Gastrocnemius medialis (tissue), 4 donors: Measurements from ENCODE around the gene MED16. TPM values are rescaled to one million over a fixed set of nuclear protein-coding genes. Genes with fewer than 3 reads are reported as not detected.

Source experiments
- ATAC-seq, 2 donors: fragments of 150-250 bp; one replicate each; pipeline ENCODE4 v1.9.1; 2016
- DNase-seq, 2 donors: peaks; one replicate each; pipeline ENCODE4 v3.0.0-alpha.2; 2019
- H3K27ac ChIP-seq, 4 donors: fragments of 200-600 bp; sonication (generic); 1 replicate in 1 of 4; 2 replicates in 3 of 4; pipeline ENCODE4 v1.5.1; 2016 to 2018; ENCODE audit warnings: mild to moderate bottlenecking in 2 of 4, moderate library complexity in 1 of 4
- H3K27me3 ChIP-seq, 3 donors: fragments of 200-600 bp; sonication (generic) in 2 of 3; 1 replicate in 1 of 3; 2 replicates in 2 of 3; pipeline versions ENCODE4 v1.5.1 to v1.6.0; 2016 to 2019; ENCODE audit warnings: mild to moderate bottlenecking in 1 of 3, moderate library complexity in 1 of 3
- H3K36me3 ChIP-seq, 2 donors: fragments of 200-600 bp; sonication (generic) in 1 of 2; one replicate each; pipeline ENCODE4 v1.5.1; 2017 to 2018
- H3K4me1 ChIP-seq, 2 donors: fragments of 200-600 bp; sonication (generic) in 1 of 2; one replicate each; pipeline ENCODE4 v1.5.1; 2016 to 2017; ENCODE audit warnings: mild to moderate bottlenecking in 2 of 2
- H3K4me3 ChIP-seq, 4 donors: fragments of 200-600 bp; sonication (generic) in 3 of 4; 1 replicate in 1 of 4; 2 replicates in 3 of 4; pipeline ENCODE4 v1.5.1; 2016 to 2019; ENCODE audit warnings: mild to moderate bottlenecking in 2 of 4
- H3K9me3 ChIP-seq, 3 donors: fragments of 200-600 bp; sonication (generic) in 2 of 3; 1 replicate in 1 of 3; 2 replicates in 2 of 3; pipeline ENCODE4 v1.5.1; 2016 to 2019
- CTCF ChIP-seq, 5 experiments: fragments of 450-650 bp in 3 of 5; fragments of 200-600 bp in 2 of 5; sonication (generic) in 2 of 5; IDR thresholded peaks in 4 of 5; conservative IDR thresholded peaks in 1 of 5; 1 replicate in 4 of 5; 2 replicates in 1 of 5; pipeline ENCODE4 v1.5.1; 2016 to 2019; ENCODE audit warnings: antibody characterized with exemption in 5 of 5, mild to moderate bottlenecking in 3 of 5, moderate library complexity in 3 of 5
- POLR2A ChIP-seq, 2 donors: fragments of 450-650 bp; IDR thresholded peaks; one replicate each; pipeline ENCODE4 v1.6.1; 2017; ENCODE audit warnings: antibody characterized with exemption in 2 of 2, mild to moderate bottlenecking in 2 of 2, moderate library complexity in 2 of 2
- in situ Hi-C, 4 donors: fragments of 200-750 bp; cut with MboI; loops; one replicate each; pipeline versions ENCODE4 v1.15.0 to v1.8.0; 2017; ENCODE audit warnings: low sequenced_read_pairs in 4 of 4
- intact Hi-C: fragments of 100-400 bp; cut with DNase I; formaldehyde crosslinking; loops from one replicate; pipeline ENCODE4 v1.15.1; 2023; ENCODE audit warnings: low total_unique reads
- total RNA-seq, 4 donors: library from RNA; depleted of rRNA; stranded (reverse); fragments of >200 nt; gene quantifications; one replicate each; pipeline versions ENCODE4 v1.1.0 to v1.2.3, GENCODE V29; 2016

Gene MED16
- total RNA-seq, 4 donors from 2014 or later: 22.0 to 67.6 (median 54.6) TPM

DNA sequence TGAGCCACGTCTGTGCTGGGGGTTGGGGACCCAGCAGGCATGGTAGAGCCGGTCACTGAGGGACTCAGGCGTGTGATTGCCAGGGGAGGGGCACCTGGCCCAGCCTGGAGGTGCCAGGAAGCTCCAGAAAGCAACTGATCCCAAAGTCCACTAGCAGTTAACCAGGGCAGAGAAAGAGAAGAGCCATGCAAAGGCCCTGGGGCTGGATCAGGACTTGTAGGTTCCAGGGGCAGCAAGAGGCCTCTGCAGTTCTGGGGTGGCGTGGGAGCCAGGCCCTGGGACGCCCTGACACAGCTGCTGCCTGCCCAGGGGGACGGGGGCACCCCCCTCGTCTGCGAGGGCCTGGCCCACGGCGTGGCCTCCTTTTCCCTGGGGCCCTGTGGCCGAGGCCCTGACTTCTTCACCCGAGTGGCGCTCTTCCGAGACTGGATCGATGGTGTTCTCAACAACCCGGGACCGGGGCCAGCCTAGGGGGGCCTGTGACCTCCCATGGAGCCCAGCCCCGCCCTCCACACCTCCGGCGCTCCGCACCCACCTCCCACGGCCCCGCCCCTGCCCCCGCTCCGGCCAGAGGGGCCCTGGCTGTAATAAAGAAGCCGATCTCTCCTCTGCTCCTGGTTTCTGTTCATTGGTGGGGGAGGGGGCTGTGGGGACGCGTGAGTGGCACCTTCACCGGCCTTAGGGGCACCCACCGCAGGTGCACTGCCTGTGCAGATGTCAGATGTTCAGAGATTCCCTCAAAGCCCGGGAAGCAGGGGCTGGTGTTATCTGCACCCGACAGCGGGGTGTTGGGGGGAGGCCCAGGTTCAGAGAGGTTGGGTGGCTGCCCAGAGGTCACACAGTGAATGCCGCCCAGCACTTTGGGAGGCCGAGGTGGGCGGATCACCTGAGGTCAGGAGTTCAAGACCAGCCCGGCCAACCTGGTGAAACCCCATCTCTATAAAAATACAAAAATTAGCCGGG, 61.3 kb downstream of the MED16 start:
- H3K9me3 ChIP-seq: no peaks in the 10 kb centered on the region
- DNase-seq (no peak), ATAC-seq (no peak)
- H3K4me1 ChIP-seq: no peaks in the 10 kb centered on the region
- no peak for TF ChIP-seq CTCF (IDR thresholded peaks at IDR 0.05 in 4 of 5, conservative IDR thresholded peaks at IDR 0.05 in 1 of 5)
- no peak for TF ChIP-seq POLR2A (IDR thresholded peaks at IDR 0.05)
- H3K27ac ChIP-seq: no peak overlapping the region
- intact Hi-C loops: no loop called here
- no peak overlapping the region for H3K4me3 ChIP-seq
- H3K36me3 ChIP-seq: no peaks in the 10 kb centered on the region
- H3K27me3 ChIP-seq: peaks cover 43 to 67% (median 45%) of the 10 kb centered on the region in 3 donors
- in situ Hi-C loops: no loop called here

- intact Hi-C loops (no loop called here), in situ Hi-C loops (no loop called here)
- Histone ChIP-seq H3K9me3 (no peaks in the 10 kb centered on the region), H3K36me3 (no peaks in the 10 kb centered on the region), H3K27ac (no peak overlapping the region), H3K4me1 (no peaks in the 10 kb centered on the region), H3K27me3 (peaks cover 31 to 49% (median 36%) of the 10 kb centered on the region in 3 donors), H3K4me3 (no peak overlapping the region)
- TF ChIP-seq CTCF (IDR thresholded peaks at IDR 0.05 in 4 of 5, conservative IDR thresholded peaks at IDR 0.05 in 1 of 5): no peak
- TF ChIP-seq POLR2A (IDR thresholded peaks at IDR 0.05): no peak
- ATAC-seq (no peak), DNase-seq (no peak)
These were observed 63.7 kb downstream of the MED16 start for GRCh38 chr19:829129-829758.

- peaks cover 39 to 53% (median 42%) of the 10 kb centered on the region in 3 donors for H3K27me3 ChIP-seq
- in situ Hi-C loops: no loop called here
- intact Hi-C loops: no loop called here
- no peak for ATAC-seq
- DNase-seq: no peak
- no peak within 1 kb of the TSS for H3K27ac ChIP-seq
- no peaks in the 10 kb centered on the region for H3K4me1 ChIP-seq
- no peaks in the 10 kb centered on the region for H3K36me3 ChIP-seq
- no peaks in the 10 kb centered on the region for H3K9me3 ChIP-seq
- no peak for TF ChIP-seq CTCF (IDR thresholded peaks at IDR 0.05 in 4 of 5, conservative IDR thresholded peaks at IDR 0.05 in 1 of 5)
- no peak within 1 kb of the TSS for H3K4me3 ChIP-seq
These were observed 65.2 kb downstream of the MED16 start, which contains the start of gene AZU1 for GRCh38 chr19:827710-828321. Gene AZU1 (plus strand): TSS chr19:827837. CDS start chr19:827847, 10 bp downstream.

DNA sequence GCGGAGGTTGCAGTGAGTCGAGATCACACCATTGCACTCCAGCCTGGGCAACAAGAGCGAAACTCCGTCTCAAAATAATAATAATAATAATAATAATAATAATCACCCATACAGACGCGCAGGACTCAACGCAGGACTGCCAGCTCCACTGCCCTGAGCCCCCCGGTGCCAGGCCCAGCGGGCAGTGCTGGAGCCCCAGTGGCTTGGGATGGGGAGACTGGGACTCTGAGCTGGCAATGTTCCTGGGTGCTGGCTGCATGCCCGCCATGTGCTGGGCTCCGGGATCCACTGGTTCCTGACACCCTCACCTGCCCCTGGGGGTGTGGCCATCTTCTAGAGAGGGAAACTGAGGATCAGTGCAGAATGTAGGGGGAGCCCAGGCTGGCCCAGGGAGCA, 65.7 kb downstream of the MED16 start:
- no peak for DNase-seq
- H3K27me3 ChIP-seq: peaks cover 44 to 56% (median 47%) of the 10 kb centered on the region in 3 donors

More for the DNA sequence above, 65.7 kb downstream of the MED16 start:
- H3K36me3 ChIP-seq: no peaks in the 10 kb centered on the region
- TF ChIP-seq CTCF (IDR thresholded peaks at IDR 0.05 in 4 of 5, conservative IDR thresholded peaks at IDR 0.05 in 1 of 5) (no peak), POLR2A (IDR thresholded peaks at IDR 0.05) (no peak)
- H3K27ac ChIP-seq: no peak overlapping the region
- no peak for ATAC-seq
- in situ Hi-C loops (no loop called here), intact Hi-C loops (no loop called here)
- no peak overlapping the region for H3K4me3 ChIP-seq
- no peaks in the 10 kb centered on the region for H3K9me3 ChIP-seq
- H3K4me1 ChIP-seq: no peaks in the 10 kb centered on the region
